ENCODE results near the gene HMGN4. TPM values are rescaled to one million over a fixed set of nuclear protein-coding genes. Genes with fewer than 3 reads are reported as not detected.

HMGN4 gene
- total RNA-seq: 91.2 and 105 TPM in 2 replicates

GRCh38 chr6:26537846-26538571 lies at the start of gene HMGN4:
TSS of gene HMGN4 (plus strand) at chr6:26538366. CDS start at chr6:26545207, 6,841 bp downstream.

GRCh38 chr6:26500102-26500501 lies 38.1 kb upstream of the HMGN4 start, which contains the start of gene BTN1A1:
TSS of gene BTN1A1 (plus strand) at chr6:26500303. CDS start at chr6:26501287, 984 bp downstream.

Other genes starting within 250 kb of the HMGN4 start
- gene BTN3A2, start 173.2 kb upstream of the HMGN4 start, total RNA-seq: 1.7 and 12.8 TPM in 2 replicates
- gene BTN2A2, start 155.3 kb upstream of the HMGN4 start, total RNA-seq: 3.4 and 3.6 TPM in 2 replicates
- gene BTN3A1, start 136.1 kb upstream of the HMGN4 start, total RNA-seq: 4.1 and 16.4 TPM in 2 replicates
- 0.68 and 9.0 TPM in 2 replicates for gene BTN3A3, start 97.9 kb upstream of the HMGN4 start, total RNA-seq
- 6.2 and 9.7 TPM in 2 replicates for gene BTN2A1, start 80.4 kb upstream of the HMGN4 start, total RNA-seq
- gene BTN1A1, start 38.1 kb upstream of the HMGN4 start, total RNA-seq: not detected in 2 replicates
- gene ABT1, start 58.6 kb downstream of the HMGN4 start, total RNA-seq: 12.4 and 15.4 TPM in 2 replicates
- gene ZNF322, start 121.4 kb downstream of the HMGN4 start, total RNA-seq: 12.0 and 24.4 TPM in 2 replicates